Nephron progenitor cell (in vitro differentiated cells): ENCODE measurements around the gene FBXO45.
"Not testable (repeated sequence)": the region's sequence is repeated elsewhere in the genome, so short reads cannot be mapped to it uniquely, and the experiment has no call there.

Experiments
- DNase-seq: peaks from one replicate; pipeline ENCODE4 v3.0.0; 2021
- H3K27ac Mint-ChIP-seq: 2 replicates; pipeline ENCODE4 v1.8.0; 2021; ENCODE audit warnings: mild to moderate bottlenecking, moderate library complexity, mixed read lengths
- H3K27me3 Mint-ChIP-seq: 2 replicates; pipeline ENCODE4 v1.8.0; 2021; ENCODE audit warnings: mild to moderate bottlenecking, low read depth, mixed read lengths; ENCODE audit not compliant: poor library complexity
- H3K36me3 Mint-ChIP-seq: 2 replicates; pipeline ENCODE4 v1.8.0; 2021; ENCODE audit warnings: low read depth, mixed read lengths
- H3K4me1 Mint-ChIP-seq: 2 replicates; pipeline ENCODE4 v1.8.0; 2021; ENCODE audit warnings: mixed read lengths
- H3K4me3 Mint-ChIP-seq: 2 replicates; pipeline ENCODE4 v1.8.0; 2021; ENCODE audit warnings: mild to moderate bottlenecking, moderate library complexity, mixed read lengths
- H3K9me3 Mint-ChIP-seq: 2 replicates; pipeline ENCODE4 v1.8.0; 2021; ENCODE audit warnings: mild to moderate bottlenecking, moderate library complexity, mixed read lengths
- TF ChIP-seq, protein P1 (sequence below): fragments of 200-600 bp; sonication (generic); IDR thresholded peaks from 2 replicates; pipeline ENCODE4 v1.5.0; 2021; ENCODE audit warnings: antibody characterized with exemption

FBXO45 gene

DNA sequence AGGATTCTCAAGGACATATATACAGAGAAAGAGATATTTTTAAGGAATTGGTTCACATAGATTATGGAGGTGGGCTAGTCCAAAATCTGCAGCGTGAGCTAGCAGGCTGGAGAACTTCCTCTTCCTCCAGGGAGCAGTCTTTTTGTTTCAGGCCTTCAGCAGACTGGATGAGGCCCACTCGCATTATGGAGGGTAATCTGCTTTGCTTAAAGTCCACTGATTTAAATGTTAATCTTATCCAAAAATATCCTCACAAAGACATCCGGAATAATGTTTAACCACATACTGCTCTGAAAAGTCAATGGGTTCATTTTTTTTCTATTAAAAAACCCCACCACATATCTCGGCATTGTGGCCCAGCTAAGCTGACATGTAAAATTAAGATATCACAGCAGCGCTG is 48.8 kb downstream of the FBXO45 start:
- no peaks in the 10 kb centered on the region for H3K27me3 Mint-ChIP-seq
- H3K9me3 Mint-ChIP-seq = no peaks in the 10 kb centered on the region
- H3K36me3 Mint-ChIP-seq = no peaks in the 10 kb centered on the region
- no peak overlapping the region for H3K4me3 Mint-ChIP-seq
- no peak for DNase-seq
- TF ChIP-seq, protein P1, sequence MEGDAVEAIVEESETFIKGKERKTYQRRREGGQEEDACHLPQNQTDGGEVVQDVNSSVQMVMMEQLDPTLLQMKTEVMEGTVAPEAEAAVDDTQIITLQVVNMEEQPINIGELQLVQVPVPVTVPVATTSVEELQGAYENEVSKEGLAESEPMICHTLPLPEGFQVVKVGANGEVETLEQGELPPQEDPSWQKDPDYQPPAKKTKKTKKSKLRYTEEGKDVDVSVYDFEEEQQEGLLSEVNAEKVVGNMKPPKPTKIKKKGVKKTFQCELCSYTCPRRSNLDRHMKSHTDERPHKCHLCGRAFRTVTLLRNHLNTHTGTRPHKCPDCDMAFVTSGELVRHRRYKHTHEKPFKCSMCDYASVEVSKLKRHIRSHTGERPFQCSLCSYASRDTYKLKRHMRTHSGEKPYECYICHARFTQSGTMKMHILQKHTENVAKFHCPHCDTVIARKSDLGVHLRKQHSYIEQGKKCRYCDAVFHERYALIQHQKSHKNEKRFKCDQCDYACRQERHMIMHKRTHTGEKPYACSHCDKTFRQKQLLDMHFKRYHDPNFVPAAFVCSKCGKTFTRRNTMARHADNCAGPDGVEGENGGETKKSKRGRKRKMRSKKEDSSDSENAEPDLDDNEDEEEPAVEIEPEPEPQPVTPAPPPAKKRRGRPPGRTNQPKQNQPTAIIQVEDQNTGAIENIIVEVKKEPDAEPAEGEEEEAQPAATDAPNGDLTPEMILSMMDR = no peak
- H3K4me1 Mint-ChIP-seq = peaks cover 34% of the 10 kb centered on the region
- H3K27ac Mint-ChIP-seq = no peak overlapping the region

DNA sequence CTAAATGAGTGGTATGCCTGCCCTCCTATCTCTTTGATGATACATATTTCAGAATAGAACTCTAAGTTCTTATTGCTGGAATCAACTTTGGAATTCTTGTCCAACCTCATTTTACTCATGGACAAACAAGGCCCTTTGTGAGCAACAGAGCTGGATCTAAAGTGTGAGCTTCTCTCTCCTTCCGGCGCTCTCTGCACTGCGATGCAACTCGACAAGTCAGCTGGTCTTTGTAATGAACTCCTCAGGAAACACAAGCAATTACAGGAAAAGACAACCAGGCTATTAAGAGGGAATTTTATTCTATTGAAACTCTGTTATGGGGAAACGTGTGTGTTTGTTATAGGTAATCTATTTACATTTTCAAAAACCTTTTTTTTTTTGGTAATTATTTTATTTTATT is 50.8 kb downstream of the FBXO45 start:
- DNase-seq = no peak
- Mint-ChIP-seq H3K4me1 (peaks cover 25% of the 10 kb centered on the region), H3K27me3 (no peaks in the 10 kb centered on the region), H3K36me3 (no peaks in the 10 kb centered on the region), H3K27ac (peak overlapping the region; percentile 28), H3K9me3 (no peaks in the 10 kb centered on the region), H3K4me3 (peak overlapping the region; percentile 6)
- TF ChIP-seq, protein P1 = no peak

DNA sequence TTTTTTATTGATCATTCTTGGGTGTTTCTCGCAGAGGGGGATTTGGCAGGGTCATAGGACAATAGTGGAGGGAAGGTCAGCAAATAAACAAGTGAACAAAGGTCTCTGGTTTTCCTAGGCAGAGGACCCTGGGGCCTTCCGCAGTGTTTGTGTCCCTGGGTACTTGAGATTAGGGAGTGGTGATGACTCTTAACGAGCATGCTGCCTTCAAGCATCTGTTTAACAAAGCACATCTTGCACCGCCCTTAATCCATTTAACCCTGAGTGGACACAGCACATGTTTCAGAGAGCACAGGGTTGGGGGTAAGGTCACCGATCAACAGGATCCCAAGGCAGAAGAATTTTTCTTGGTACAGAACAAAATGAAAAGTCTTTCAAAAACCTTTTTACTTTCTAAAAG is 51.2 kb downstream of the FBXO45 start:
- not testable (repeated sequence) for H3K9me3 Mint-ChIP-seq, H3K4me3 Mint-ChIP-seq, H3K36me3 Mint-ChIP-seq, DNase-seq, H3K27me3 Mint-ChIP-seq
- Mint-ChIP-seq H3K27ac (peak overlapping the region; percentile 92), H3K4me1 (peaks cover 25% of the 10 kb centered on the region)

DNA sequence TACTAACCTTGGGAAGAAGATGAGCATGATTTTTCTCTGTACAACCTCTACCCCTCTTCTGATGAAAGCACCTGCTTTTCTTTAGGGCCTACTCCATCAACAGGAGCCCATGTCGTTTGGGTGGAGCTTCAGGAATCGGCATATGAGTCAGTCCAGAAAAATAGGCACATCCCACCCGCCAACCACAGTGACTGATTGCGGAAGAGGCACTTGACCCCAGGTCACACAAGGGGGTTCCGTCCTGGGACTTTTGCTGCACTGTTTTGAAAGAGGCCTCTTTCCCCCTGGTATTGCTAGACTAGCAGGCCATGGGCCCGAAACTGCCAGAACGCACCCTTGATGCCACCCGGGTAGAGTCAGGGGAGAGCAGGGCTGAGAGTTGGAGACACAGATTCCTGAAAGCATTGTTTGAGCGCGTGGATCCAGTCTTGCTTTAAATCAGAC is 51.7 kb downstream of the FBXO45 start:
- Mint-ChIP-seq H3K27ac (peak overlapping the region; percentile 92), H3K27me3 (peaks cover 6% of the 10 kb centered on the region), H3K4me3 (no peak overlapping the region), H3K4me1 (peaks cover 25% of the 10 kb centered on the region), H3K36me3 (no peaks in the 10 kb centered on the region), H3K9me3 (no peaks in the 10 kb centered on the region)
- TF ChIP-seq, protein P1 = no peak
- no peak for DNase-seq

DNA sequence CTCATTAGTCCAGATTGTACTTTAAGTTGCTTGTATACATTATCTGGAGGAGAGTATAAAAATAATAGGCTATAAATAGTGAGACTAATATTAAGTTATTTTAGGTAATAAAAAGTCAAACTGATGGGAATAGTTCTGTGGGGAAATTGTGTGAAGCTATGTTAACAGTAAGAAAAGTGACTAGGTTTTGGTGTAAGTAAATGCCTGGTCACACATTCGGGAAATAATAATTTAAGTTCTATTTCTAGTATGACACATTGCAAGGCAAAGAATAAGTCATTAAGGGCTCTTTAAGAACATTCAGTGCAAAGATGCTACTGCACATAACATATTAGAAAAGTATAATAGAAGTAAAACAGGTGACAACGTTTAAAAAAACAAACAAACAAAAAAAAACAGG is 52.2 kb downstream of the FBXO45 start:
- Mint-ChIP-seq H3K36me3 (no peaks in the 10 kb centered on the region), H3K9me3 (no peaks in the 10 kb centered on the region), H3K27ac (peak overlapping the region; percentile 92), H3K4me3 (no peak overlapping the region), H3K4me1 (peaks cover 25% of the 10 kb centered on the region), H3K27me3 (peaks cover 10% of the 10 kb centered on the region)
- no peak for DNase-seq
- TF ChIP-seq, protein P1 = no peak

DNA sequence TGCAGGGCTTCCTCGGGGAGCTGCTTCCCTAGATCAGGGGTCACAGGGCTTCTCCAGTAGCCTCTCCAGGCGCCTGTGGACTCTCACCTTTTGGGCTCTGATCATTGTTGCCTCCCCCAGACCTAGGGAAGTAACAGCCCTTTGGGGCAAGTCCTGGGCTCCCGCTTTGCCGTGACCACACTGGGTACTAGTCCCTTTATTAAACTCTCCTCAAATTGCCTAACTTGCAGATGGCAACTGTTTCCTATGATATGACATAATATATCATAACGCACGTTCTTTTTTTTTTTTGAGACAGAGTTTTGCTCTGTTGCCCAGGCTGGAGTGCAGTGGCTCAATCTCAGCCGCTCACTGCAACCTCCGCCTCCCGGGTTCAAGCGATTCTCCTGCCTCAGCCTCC is 53.2 kb downstream of the FBXO45 start:
- peaks cover 10% of the 10 kb centered on the region for H3K27me3 Mint-ChIP-seq
- H3K27ac Mint-ChIP-seq = no peak overlapping the region
- TF ChIP-seq, protein P1 = no peak

More for the DNA sequence above, 53.2 kb downstream of the FBXO45 start:
- Mint-ChIP-seq H3K4me3 (no peak overlapping the region), H3K9me3 (no peaks in the 10 kb centered on the region), H3K36me3 (no peaks in the 10 kb centered on the region), H3K4me1 (peaks cover 25% of the 10 kb centered on the region)
- no peak for DNase-seq
